ENCODE data around the gene PMPCA.

The PMPCA gene

GRCh38 chr9:136472640-136473353, 62.3 kb downstream of the PMPCA start:
- no peak for TF ChIP-seq CTCF (IDR thresholded peaks at IDR 0.05)

GRCh38 chr9:136473354-136473721, 62.9 kb downstream of the PMPCA start:
- TF ChIP-seq CTCF (IDR thresholded peaks at IDR 0.05) = no peak
